Measurements from ENCODE around the gene RHOC.
A peak's percentile ranks its signal among the peaks of the same experiment; 100 is the strongest.

The RHOC gene

GRCh38 chr1:112708002-112708448 lies 1.1 kb upstream of the RHOC start:
- H3K4me3 ChIP-seq (ENCODE audit: low read length) = peak overlapping the region; percentile 78
- DNase-seq (ENCODE audit: low read depth) = no peak
- no peak for TF ChIP-seq CTCF (IDR thresholded peaks at IDR 0.05; ENCODE audit: insufficient read depth, low read depth, low read length, missing control alignments)

GRCh38 chr1:112707221-112708001 lies 484 bp upstream of the RHOC start:
- peak overlapping the region; percentile 78 for H3K4me3 ChIP-seq (ENCODE audit: low read length)
- TF ChIP-seq CTCF (IDR thresholded peaks at IDR 0.05; ENCODE audit: insufficient read depth, low read depth, low read length, missing control alignments) = peak; percentile 84
- DNase-seq (ENCODE audit: low read depth) = peak; percentile 89

- peak; percentile 97 for DNase-seq (ENCODE audit: low read depth)
- no peak for TF ChIP-seq CTCF (IDR thresholded peaks at IDR 0.05; ENCODE audit: insufficient read depth, low read depth, low read length, missing control alignments)
- H3K4me3 ChIP-seq (ENCODE audit: low read length) = peak overlapping the region; percentile 78
Measured at GRCh38 chr1:112704934-112705627, 1.8 kb downstream of the RHOC start.

GRCh38 chr1:112704391-112704933 lies 2.5 kb downstream of the RHOC start:
- no peak for DNase-seq (ENCODE audit: low read depth)
- peak overlapping the region; percentile 78 for H3K4me3 ChIP-seq (ENCODE audit: low read length)
- no peak for TF ChIP-seq CTCF (IDR thresholded peaks at IDR 0.05; ENCODE audit: insufficient read depth, low read depth, low read length, missing control alignments)

GRCh38 chr1:112703706-112704105 lies 3.2 kb downstream of the RHOC start:
- H3K4me3 ChIP-seq (ENCODE audit: low read length) = peak overlapping the region; percentile 78
- no peak for DNase-seq (ENCODE audit: low read depth)
- no peak for TF ChIP-seq CTCF (IDR thresholded peaks at IDR 0.05; ENCODE audit: insufficient read depth, low read depth, low read length, missing control alignments)

GRCh38 chr1:112702420-112703261 lies 4.3 kb downstream of the RHOC start:
- no peak for DNase-seq (ENCODE audit: low read depth)
- no peak overlapping the region for H3K4me3 ChIP-seq (ENCODE audit: low read length)
- TF ChIP-seq CTCF (IDR thresholded peaks at IDR 0.05; ENCODE audit: insufficient read depth, low read depth, low read length, missing control alignments) = no peak
